Stimulated activated CD4-positive, alpha-beta T cell treated with anti-CD3 and anti-CD28 coated beads, TNF-alpha, amount 100 ng/mL, for 48 hours (primary cell): Measurements from ENCODE around the gene STAU1.
"Not testable (repeated sequence)": the region's sequence is repeated elsewhere in the genome, so short reads cannot be mapped to it uniquely, and the experiment has no call there.

Experiments used
- DNase-seq, 3 donors: peaks; one replicate each; pipeline ENCODE4 v3.0.0-alpha.2; 2020; ENCODE audit warnings: low read depth in 3 of 3

The STAU1 gene

DNA sequence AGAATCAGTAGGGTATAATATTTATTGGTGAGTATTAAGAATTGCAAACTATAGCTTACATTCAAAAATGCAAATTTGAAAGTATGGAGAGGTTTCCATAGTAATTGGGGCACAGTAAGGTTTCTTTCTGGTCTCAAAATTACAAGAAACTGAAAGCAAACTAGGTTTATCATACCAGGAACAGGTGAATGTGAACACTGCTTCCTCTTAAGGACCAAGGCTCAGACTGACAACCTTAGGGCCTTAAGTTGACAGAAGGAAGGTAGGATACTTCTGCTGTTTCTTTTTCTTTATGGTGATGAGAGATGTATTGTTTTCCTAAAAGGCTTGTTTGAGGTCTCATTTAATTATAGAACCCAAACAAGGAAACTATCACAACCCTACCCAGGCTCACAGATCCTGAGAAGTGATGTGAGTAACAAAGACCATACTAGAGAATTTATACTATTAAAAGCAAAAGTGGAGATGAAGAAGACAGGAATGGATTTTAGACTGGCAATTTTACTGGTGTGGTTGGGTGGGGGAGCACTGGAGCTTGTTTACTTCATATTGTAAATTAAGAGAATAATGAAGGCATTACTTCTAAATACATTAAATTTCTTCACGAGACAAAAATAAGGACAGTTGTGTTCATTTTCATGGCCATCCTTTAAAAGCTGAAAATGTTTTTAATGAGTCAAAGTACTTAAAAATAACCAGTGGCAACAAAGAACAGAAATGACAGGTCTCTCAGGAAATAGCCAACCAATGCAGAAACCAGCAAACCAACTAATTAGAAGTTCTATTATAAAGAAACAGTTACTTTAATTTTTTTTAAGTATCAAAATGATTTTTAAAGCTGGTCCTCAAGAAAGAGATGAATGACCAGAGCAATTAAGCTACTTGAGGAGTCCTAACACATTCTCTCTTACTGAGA lies 21.3 kb downstream of the STAU1 start:
- no peak for DNase-seq

DNA sequence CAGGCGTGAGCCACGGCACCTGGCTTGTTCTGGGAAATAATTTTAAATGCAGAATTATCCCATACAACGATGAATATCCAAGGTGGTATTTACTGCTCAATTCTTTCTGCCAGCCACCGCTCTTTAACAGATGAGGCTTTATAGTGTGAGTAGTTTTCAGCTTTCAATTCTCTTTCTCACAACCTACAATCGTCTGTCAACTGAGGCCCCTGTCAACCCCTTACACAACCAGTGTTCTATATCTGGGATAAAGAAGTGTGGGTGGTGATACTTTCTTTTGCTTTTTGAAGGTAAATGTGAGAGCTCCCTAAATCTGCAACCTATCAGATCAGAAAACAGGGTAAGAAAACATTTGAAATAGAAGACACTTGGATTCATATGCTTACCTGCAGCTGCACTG lies 22.5 kb downstream of the STAU1 start:
- DNase-seq: no peak

DNA sequence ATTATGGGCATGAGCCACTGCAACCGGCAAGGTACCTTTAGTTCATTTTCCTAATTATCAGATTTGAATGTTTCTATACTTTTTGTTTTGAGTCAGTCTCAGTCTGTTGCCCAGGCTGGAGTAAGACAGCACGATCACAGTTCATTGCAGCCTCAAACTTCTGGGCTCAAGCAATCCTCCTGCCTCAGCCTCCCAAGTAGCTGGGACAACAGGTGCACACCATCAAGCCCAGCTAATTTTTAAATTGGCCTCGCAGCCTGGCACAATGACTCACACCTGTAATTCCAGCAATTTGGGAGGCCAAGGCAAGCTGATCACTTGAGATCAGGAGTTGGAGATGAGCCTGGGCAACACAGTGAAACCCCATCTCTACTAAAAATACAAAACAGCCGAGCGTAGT lies 24.4 kb downstream of the STAU1 start:
- DNase-seq: no peak

DNA sequence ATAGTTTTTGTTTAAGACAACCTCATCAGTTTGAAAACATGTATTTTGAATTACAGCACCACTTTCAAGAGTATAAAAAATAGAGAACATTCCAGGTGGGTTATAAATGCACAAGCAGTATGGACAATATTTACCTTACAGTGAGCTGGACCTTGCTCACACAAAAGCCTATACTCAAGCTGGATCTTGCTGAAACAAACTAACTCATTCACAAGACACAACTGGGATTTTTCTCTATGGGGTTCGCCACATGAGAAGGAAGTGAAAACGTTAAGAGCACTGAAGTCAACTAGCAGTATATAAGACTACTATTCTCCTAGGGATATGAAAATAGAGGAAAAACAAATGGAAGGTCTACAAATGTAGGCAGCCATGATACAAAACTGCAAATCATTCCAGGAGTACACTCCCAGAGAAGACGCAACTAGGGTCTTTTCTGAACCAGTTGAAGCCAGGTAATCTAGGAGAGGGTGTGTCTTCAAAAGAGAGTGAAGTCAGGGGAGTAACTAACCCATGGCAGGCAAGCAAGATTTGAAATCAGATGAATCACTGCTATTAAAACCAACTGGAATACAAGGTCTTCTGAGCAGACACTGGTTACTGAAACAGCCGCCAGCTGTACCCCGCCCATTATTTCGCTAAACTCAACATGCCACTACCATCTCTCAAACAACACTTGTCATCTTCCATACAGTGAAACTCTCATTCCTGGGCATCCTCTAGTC lies 26.5 kb downstream of the STAU1 start:
- no peak for DNase-seq

DNA sequence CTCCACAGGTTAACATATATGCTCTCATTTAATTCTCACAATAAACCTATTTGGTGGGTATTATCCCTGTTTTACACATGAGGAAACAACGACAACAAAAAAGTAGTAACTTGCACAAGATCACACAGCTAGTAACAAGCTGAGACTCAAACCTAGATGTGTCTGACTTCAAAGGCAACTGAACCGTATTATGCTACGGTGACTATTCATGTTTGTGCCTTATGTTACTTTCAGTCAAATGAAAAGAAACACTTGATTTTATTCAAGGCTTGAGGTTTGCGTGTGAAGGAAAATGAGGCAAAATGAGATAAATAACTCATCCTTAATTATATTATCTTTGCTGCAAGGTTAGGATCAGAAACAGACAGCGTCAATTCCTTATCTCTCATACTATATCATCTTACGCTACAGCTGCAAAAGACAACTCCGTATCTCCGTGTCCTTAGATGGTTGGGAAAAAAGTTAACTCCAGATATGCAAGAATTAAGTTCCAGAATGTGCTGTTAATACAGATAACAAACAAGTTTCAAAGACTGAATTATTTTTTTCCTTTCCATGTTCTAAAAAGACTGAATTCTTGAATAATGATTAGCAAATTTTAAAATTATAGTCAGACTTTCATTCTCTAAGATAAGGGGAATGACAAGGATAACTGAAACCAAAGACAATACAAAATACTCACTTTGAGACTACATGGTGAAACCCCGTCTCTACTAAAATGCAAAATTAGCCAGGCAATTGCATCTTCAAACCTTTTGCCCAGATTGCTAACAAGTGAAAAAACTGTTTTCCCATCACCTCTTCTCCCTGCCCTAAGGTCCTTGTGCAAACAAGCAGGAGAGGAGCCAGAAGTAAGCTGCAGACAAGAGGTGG lies 27.8 kb downstream of the STAU1 start:
- DNase-seq: no peak

DNA sequence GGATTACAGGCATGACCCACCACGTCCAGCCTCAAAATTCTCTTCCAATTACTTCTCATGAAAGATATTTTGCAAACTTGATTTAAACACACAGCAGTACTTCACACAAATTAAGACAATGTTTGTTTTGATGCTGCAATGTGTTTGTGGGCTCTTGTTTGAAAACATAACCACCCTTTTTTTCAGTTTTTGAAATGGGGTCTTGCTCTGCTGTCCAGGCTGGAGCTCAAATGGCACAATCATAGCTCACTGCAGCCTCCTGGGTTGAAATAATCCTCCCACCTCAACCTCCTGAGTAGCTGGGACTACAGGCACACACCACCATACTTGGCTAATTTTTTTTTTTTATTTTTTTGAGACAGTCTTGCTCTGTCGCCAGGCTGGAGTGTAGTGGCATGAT lies 31.0 kb downstream of the STAU1 start:
- no peak for DNase-seq

DNA sequence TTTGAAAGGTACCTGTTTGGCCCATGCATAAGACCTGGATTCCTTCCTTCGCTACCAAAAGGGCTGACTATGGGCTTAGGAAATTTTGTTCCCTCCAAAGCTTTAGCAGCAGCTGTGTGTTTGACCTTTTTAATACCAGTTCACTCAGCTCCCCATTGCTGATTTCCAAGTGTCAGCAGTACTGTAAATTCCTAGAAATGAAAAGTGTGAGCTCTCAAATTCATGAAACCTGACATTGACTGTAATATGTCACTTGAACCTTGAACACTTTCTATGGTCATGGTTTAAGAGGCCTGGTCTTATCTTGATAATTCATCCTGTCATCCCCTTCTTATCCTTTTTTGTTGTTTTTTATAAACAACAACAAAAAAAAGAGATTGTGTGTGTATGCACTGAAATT lies 31.7 kb downstream of the STAU1 start:
- no peak for DNase-seq

DNA sequence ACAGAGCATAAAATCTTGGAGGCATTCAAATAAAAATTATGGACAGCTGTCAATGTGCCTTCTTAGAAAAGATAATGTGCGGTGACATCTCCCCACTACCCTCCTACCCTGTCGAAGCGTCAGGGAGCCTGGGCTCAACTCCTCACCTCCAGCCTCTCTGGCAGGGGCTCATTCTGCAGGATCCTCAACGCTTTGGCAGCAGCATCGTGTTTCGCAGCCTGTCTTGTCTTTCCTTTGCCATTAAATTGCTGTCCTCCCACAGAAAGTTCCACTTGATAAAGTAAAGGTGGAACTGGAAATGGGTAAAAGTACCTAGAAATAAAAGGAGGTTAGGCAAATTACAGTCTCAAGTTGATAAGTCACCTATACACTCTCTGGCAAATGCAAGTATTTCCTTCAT lies 36.7 kb downstream of the STAU1 start:
- no peak for DNase-seq

DNA sequence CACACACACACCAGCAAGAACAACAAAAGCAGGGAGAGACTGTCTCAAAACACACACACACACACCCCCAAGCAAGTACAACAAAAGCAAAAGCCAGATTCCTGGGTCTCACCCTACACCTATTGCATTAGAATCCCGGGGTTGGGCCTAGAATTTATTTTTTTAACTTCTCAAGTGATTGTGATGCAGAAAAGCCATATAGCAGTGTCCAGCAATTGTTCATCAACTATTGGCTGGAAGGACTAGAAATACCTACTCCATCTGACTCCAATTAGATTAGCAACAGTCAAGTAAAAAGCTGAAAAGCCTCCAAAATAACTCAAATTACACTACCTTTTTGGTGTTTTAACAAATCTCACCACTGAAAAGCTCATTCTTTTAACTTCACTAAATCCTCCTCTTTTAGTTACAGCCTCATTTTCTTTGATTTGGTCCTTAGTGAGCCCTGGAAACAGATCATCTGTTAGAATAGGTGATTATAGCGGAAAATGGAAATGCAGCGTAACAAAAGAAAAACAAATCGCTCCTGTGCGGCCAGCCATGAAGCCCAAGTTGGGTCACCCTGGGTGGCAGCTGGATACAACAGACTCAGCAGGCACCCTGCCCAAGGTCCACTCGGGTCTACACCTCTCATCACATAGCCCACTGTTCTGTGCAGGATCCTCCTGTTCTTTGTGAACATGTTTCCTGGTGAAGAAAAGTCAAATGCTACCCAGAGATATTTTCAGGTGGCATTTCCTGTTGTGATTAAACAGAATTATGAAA lies 38.7 kb downstream of the STAU1 start:
- DNase-seq: no peak

DNA sequence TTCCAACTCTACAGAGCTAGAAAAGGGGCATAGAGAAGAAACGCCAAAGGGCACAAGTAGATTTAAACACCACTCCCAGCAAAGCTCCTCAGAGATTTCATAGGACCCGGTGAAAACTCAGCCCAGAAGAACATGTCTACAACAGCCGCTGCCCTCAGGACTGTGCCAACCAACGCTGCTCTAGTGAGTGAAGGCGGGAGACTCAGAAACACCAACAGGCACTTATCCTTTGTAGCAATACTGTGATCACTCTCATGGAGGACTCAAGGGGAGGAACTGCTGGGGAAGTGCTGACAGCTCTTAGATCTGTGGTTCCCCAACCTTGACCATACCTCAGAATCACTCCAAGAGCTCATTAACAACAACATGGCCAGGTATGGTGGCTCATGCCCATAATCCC lies 39.5 kb downstream of the STAU1 start:
- DNase-seq: no peak

DNA sequence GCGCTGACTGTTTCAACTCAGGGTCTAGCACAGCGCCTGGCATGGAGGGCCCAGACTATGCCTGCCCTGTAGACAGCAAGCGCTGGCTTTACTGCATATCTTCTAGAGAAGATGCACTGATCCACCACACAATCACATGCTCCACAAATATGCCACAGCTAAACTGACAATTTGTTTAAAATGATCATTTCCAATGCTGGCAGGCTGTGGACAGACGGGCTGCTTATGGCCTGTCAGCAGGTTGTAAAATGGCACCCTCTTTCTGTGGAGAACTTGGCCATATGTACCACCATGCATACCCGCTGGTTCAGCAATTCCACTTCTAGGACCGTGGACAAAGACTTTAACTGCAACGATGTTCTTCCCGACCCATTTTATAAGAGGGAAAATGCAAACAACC lies 40.8 kb downstream of the STAU1 start:
- DNase-seq: no peak

DNA sequence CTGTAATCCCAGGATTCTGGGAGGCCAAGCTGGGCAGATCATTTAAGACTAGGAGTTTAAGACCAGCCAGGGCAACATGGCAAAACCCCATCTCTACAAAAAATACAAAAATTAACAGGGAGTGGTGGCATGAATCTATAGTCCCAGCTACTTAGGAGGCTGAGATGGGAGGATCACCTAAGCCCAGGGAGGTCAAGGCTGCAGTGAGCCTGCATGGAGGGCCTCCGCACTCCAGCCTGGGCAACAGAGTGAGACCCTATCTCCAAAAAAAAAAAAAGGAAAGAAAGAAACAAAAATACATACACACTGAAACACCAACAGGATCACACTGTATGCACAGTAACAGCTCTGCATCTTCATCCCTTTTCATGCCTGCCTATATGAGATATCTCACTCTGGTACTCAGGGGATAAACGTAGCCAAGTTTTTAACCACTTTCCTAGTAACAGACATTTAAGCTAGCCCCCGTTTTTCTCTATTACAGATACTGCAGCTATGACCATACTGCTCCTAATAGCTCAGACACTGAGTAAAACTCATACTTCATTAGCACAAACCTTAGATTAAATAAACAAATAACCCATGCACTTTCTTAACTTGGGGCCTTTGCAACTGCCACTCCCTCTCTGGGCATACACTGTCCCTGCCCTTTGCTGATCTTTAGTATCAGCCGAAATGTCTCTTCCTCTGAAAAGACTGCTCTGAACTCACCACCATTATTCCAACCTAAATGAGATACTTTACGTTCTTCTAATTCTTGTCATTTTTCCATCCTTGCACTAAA lies 41.5 kb downstream of the STAU1 start:
- no peak for DNase-seq

DNA sequence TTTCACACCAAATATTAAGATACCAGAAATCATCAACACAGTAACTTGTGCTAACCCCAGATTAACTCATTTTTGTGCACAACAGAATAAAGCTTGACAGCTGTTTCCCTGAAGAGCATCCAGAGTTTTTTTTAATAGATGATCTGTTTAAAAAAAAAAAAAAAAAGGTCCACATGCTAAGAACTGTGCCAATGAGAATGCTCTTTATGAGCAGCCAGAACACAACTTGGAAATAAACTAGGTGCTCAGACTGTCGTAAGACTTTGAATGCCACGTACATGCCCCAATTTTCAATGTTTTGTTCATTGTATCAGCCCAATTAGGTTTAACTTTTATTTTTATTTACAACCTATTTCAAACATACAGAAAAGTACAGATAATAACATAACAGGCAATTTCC lies 47.3 kb downstream of the STAU1 start:
- DNase-seq: no peak

DNA sequence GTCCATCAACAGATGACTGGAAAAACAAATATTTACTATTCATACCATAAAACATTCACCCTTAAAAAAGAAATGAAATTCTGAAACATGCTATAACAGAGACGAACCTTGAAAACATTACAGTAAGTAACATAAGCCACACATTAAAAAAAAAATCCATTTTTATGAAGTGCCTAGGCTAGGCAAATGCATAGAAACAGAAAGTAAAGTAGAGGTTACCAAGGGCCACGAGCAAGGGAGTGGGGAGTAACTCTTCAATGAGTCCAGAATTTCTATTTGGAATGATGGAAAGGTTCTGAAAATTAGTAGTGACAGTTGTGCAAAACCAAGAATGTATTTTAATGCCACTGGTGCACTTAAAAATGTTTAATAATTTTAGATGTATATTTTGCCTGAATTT lies 47.7 kb downstream of the STAU1 start:
- no peak for DNase-seq

DNA sequence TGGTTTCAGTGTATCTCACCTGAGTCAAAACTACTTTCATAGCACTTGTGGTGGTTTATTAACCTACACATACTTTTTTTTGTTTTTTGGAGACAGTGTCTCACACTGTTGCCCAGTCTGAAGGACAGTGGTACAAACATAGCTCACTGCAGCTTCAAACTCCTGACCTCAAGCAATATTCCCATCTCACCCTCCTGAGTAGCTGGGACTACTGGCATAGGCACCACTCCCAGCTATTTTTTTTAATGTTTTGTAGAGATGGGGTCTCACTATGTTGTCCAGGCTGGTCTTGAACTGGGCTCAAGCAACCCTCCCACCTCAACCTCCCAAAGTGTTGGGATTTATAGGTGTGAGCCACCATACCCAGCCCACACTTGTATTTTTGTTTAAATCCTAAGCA lies 49.7 kb downstream of the STAU1 start:
- no peak for DNase-seq

DNA sequence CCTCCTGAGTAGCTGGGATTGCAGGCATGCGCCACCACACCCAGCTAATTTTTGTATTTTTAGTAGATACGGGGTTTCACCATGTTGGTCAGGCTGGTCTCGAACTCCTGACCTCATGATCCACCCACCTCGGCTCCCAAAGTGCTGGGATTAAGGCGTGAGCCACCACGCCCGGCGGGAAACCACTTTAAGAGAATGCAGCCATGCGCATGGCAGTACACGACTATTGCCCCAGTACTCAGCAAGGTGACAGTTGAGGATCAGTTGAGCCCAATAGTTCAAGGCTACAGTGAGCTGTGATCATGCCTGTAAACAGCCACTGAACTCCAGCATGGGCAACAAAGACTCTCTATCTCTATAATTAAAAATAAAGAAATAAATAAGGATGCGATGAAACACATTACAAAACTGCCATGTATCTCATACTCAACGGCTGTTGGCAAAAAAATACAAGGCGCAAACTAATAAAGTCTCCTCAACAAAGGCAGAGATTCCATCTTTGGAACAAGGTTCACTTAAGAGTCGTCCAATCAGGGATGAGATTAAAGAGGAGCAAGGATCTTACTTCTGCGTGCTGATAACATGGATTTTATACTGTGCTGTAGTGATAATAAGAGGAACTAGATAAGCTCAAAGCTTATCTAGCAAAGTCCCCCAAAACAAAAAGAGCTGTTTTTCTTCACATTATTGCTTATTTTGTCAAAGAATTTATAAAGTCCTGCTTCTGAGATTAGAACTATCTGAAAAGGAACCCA lies 51.1 kb downstream of the STAU1 start:
- no peak for DNase-seq

DNA sequence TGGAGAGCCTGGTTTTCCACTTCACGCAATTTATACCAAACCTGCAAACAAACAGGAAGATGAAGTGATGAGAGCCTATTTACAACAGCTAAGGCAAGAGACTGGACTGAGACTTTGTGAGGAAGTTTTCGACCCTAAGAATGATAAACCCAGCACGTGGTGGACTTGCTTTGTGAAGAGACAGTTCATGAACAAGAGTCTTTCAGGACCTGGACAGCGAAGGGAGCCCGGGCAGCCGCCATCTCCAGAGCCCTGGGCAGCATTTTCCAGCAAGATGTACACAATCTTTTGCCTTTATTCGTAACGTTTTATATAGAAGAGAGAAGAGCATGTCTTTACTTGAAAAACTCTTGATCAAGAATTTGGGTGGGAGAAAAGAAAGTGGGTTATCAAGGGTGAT lies 53.3 kb downstream of the STAU1 start:
- not testable (repeated sequence) for DNase-seq

DNA sequence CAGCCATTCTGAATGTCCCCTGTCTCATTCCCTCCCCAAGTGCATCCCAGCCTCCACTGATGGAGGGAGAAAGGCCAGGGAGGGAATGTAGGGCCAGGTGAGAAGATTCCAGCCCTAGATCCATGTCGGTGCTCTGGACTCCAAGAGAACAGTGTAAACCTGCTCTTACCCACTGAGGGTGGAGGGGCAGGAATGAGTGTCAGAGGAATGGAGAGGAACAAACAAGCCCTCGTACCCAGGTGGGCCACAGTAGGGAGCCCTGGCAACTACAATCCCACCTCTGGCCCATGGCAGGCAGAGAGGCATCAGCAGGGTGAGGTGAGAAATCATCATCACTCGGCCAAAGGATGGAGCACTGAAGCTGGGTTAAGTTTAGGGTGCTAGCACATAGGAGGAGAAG lies 54.6 kb downstream of the STAU1 start:
- DNase-seq: no peak

DNA sequence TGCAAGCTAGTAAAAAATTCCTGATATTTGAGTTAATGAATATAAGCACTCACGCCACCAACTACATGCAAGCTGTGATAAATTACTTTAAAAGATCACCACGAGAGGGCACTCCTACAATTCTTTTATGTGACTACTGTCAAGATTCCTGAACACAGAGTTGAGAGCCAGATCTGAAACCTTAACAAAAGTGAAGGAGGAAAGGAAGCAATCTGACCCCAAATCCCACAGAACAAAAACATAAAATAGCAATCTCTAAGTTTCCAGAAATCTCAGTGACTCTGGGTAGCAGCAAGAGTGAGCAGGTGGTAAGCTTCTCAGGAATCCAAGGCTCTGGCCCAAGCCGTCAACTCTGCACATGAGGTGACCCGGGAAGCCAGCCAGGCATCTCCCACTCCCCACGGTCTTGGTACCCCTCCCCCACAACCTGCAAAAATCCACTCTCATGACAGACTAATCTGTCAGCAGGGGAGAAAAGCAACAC lies 55.1 kb downstream of the STAU1 start:
- peak in 1 of 3 donors; percentile 10 for DNase-seq

DNA sequence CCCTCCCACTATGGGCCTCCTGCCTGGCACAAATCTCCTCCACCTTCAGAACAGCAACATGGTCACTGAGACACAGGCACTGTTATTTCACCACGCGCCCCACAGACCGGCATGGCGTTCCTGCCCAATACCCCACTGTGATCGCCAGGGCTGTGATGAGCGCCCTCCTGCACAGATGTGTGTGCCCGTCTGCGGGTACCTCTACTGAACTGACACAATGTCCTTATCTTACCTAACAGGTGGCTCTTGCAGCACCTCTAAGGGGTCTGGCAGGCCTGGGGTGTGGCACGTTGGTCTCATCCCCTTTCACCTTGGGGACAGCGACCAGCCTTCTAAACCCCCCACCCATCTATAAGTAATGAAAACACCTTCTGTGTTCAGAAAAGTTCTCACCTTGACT lies 64.2 kb downstream of the STAU1 start:
- DNase-seq: no peak
